ENCODE results near the gene GALT. TPM values are rescaled to one million over a fixed set of nuclear protein-coding genes. Genes with fewer than 3 reads are reported as not detected.

The GALT gene
- total RNA-seq, 4 donors from 2014 or later, result 73.5 to 147 (median 97.3) TPM

- in situ Hi-C loops (cut with MboI; ENCODE audit: low pct_ligation_motif_present in 1 of 4, low pct_unique_long_range_greater_than_20kb in 1 of 4, low sequenced_read_pairs in 3 of 4), result no loop called here
- no peak for TF ChIP-seq POLR2AphosphoS5 (IDR thresholded peaks at IDR 0.05)
- no peak for TF ChIP-seq POLR2A (IDR thresholded peaks at IDR 0.05)
- no peak for TF ChIP-seq CTCF (IDR thresholded peaks at IDR 0.05)
Measured at GRCh38 chr9:34642679-34643078, 3.8 kb upstream of the GALT start.

GRCh38 chr9:34644766-34645314, 1.6 kb upstream of the GALT start:
- DNase-seq, result no peak
- H3K4me3 ChIP-seq, result no peak overlapping the region
- peaks cover 12 to 20% (median 19%) of the 10 kb centered on the region in 4 donors for H3K4me1 ChIP-seq
- H3K27me3 ChIP-seq, result no peaks in the 10 kb centered on the region
- H3K9me3 ChIP-seq, result no peaks in the 10 kb centered on the region
- TF ChIP-seq EP300 (IDR thresholded peaks at IDR 0.05; ENCODE audit: low read depth) (no peak), POLR2AphosphoS5 (IDR thresholded peaks at IDR 0.05) (no peak), CTCF (IDR thresholded peaks at IDR 0.05) (no peak), POLR2A (IDR thresholded peaks at IDR 0.05) (no peak)
- peaks cover 0 to 14% (median 4%) of the 10 kb centered on the region in 4 donors for H3K36me3 ChIP-seq
- no peak overlapping the region for H3K27ac ChIP-seq
- intact Hi-C loops (cut with DNase I; ENCODE audit: low total_unique reads), result no loop called here
- in situ Hi-C loops (cut with MboI; ENCODE audit: low pct_ligation_motif_present in 1 of 4, low pct_unique_long_range_greater_than_20kb in 1 of 4, low sequenced_read_pairs in 3 of 4), result no loop called here

More at GRCh38 chr9:34642679-34643078, 3.8 kb upstream of the GALT start:
- WGBS, 2 donors (ENCODE audit: low coverage in 1 of 2), result 93 to 100% methylated on average over 1 of the region's 1 CpG
- Histone ChIP-seq H3K9me3 (no peaks in the 10 kb centered on the region), H3K4me3 (no peak overlapping the region), H3K4me1 (peaks cover 11 to 21% (median 17%) of the 10 kb centered on the region in 4 donors), H3K27me3 (no peaks in the 10 kb centered on the region), H3K36me3 (no peaks in the 10 kb centered on the region), H3K27ac (no peak overlapping the region)
- no peak for DNase-seq
- intact Hi-C loops (cut with DNase I; ENCODE audit: low total_unique reads), result no loop called here

- no peak for DNase-seq
- Histone ChIP-seq H3K27ac (peak overlapping the region; percentile 84 to 96 (median 91)), H3K9me3 (no peaks in the 10 kb centered on the region), H3K4me1 (peaks cover 18 to 32% (median 27%) of the 10 kb centered on the region in 4 donors), H3K27me3 (no peaks in the 10 kb centered on the region), H3K4me3 (peak overlapping the region; percentile 49 to 67 (median 59)), H3K36me3 (peaks cover 0 to 14% (median 4%) of the 10 kb centered on the region in 4 donors)
- in situ Hi-C loops (cut with MboI; ENCODE audit: low pct_ligation_motif_present in 1 of 4, low pct_unique_long_range_greater_than_20kb in 1 of 4, low sequenced_read_pairs in 3 of 4), result no loop called here
- WGBS, 2 donors (ENCODE audit: low coverage in 1 of 2), result 4% methylated on average over 4 of the region's 8 CpGs; no CpG with 5 or more reads in 1 of the 2 donors
- intact Hi-C loops (cut with DNase I; ENCODE audit: low total_unique reads), result no loop called here
- TF ChIP-seq POLR2AphosphoS5 (IDR thresholded peaks at IDR 0.05), result no peak
- TF ChIP-seq CTCF (IDR thresholded peaks at IDR 0.05), result no peak
- TF ChIP-seq EP300 (IDR thresholded peaks at IDR 0.05; ENCODE audit: low read depth), result no peak
- TF ChIP-seq POLR2A (IDR thresholded peaks at IDR 0.05), result no peak
Measured at GRCh38 chr9:34647084-34647403, 569 bp downstream of the GALT start.

GRCh38 chr9:34647651-34648050, 1.2 kb downstream of the GALT start:
- Histone ChIP-seq H3K27ac (peak overlapping the region; percentile 84 to 96 (median 91)), H3K4me1 (peaks cover 23 to 38% (median 31%) of the 10 kb centered on the region in 4 donors), H3K9me3 (no peaks in the 10 kb centered on the region), H3K4me3 (peak overlapping the region in 3 of 4 donors; percentile 49 to 64 (median 54)), H3K27me3 (no peaks in the 10 kb centered on the region), H3K36me3 (peaks cover 0 to 14% (median 4%) of the 10 kb centered on the region in 4 donors)
- TF ChIP-seq POLR2AphosphoS5 (IDR thresholded peaks at IDR 0.05), result no peak
- TF ChIP-seq CTCF (IDR thresholded peaks at IDR 0.05), result no peak
- no peak for TF ChIP-seq EP300 (IDR thresholded peaks at IDR 0.05; ENCODE audit: low read depth)
- TF ChIP-seq POLR2A (IDR thresholded peaks at IDR 0.05), result no peak
- 33 to 45% methylated on average over 5 to 10 of the region's 10 CpGs for WGBS, 2 donors (ENCODE audit: low coverage in 1 of 2)
- DNase-seq, result no peak
- in situ Hi-C loops (cut with MboI; ENCODE audit: low pct_ligation_motif_present in 1 of 4, low pct_unique_long_range_greater_than_20kb in 1 of 4, low sequenced_read_pairs in 3 of 4) (no loop called here), intact Hi-C loops (cut with DNase I; ENCODE audit: low total_unique reads) (no loop called here)
